Measurements from ENCODE around the gene LPCAT4.
"Not testable (repeated sequence)": the region's sequence is repeated elsewhere in the genome, so short reads cannot be mapped to it uniquely, and the experiment has no call there.

LPCAT4 gene

GRCh38 chr15:34367101-34368081 lies at the start of gene LPCAT4:
Gene LPCAT4, minus strand, starts transcription at chr15:34367196. Its CDS starts 96 bp downstream, at chr15:34367100.
- DNase-seq: peak; percentile 77 to 94

- not testable (repeated sequence) for DNase-seq
These were observed 42.5 kb upstream of the LPCAT4 start for GRCh38 chr15:34409511-34409910.

- not testable (repeated sequence) for DNase-seq
These were observed 42.0 kb upstream of the LPCAT4 start for GRCh38 chr15:34408973-34409372.

- not testable (repeated sequence) for DNase-seq
These were observed 36.9 kb upstream of the LPCAT4 start for GRCh38 chr15:34403899-34404298.

GRCh38 chr15:34403160-34403598 lies 36.2 kb upstream of the LPCAT4 start:
- DNase-seq: not testable (repeated sequence)

- not testable (repeated sequence) for DNase-seq
These were observed 30.8 kb upstream of the LPCAT4 start for GRCh38 chr15:34397637-34398259.

GRCh38 chr15:34392981-34393380 lies 26.0 kb upstream of the LPCAT4 start:
- DNase-seq: not testable (repeated sequence)

- DNase-seq: not testable (repeated sequence)
These were observed 22.6 kb upstream of the LPCAT4 start for GRCh38 chr15:34389594-34390086.

GRCh38 chr15:34381829-34382521 lies 15.0 kb upstream of the LPCAT4 start:
- DNase-seq: not testable (repeated sequence)

- DNase-seq: not testable (repeated sequence)
These were observed 13.5 kb upstream of the LPCAT4 start for GRCh38 chr15:34380491-34380890.

GRCh38 chr15:34376856-34377255 lies 9.9 kb upstream of the LPCAT4 start:
- DNase-seq: no peak

GRCh38 chr15:34375541-34375940 lies 8.5 kb upstream of the LPCAT4 start:
- DNase-seq: not testable (repeated sequence)

- DNase-seq: no peak
These were observed 7.8 kb upstream of the LPCAT4 start for GRCh38 chr15:34374816-34375215.

- no peak for DNase-seq
These were observed 7.0 kb upstream of the LPCAT4 start for GRCh38 chr15:34373951-34374350.

GRCh38 chr15:34370643-34371042 lies 3.6 kb upstream of the LPCAT4 start:
- no peak for DNase-seq

- no peak for DNase-seq
These were observed 3.1 kb upstream of the LPCAT4 start for GRCh38 chr15:34370129-34370528.

GRCh38 chr15:34366271-34367065 lies 528 bp downstream of the LPCAT4 start:
- DNase-seq: peak; percentile 48 to 63

- DNase-seq: no peak
These were observed 1.2 kb downstream of the LPCAT4 start for GRCh38 chr15:34365836-34366235.

GRCh38 chr15:34365091-34365825 lies 1.7 kb downstream of the LPCAT4 start:
- DNase-seq: no peak

- DNase-seq: no peak
These were observed 3.0 kb downstream of the LPCAT4 start for GRCh38 chr15:34364041-34364440.

- no peak for DNase-seq
These were observed 4.8 kb downstream of the LPCAT4 start for GRCh38 chr15:34362047-34362773.
